Epithelial cell of esophagus (primary cell): ENCODE data around the gene AP3S1.
A peak's percentile ranks its signal among the peaks of the same experiment; 100 is the strongest.

Source experiments
- DNase-seq: peaks from one replicate; pipeline ENCODE4 v3.0.0; 2010; ENCODE audit warnings: low read depth
- H3K4me3 ChIP-seq: 2 replicates; pipeline ENCODE4 v1.5.1; 2011; ENCODE audit warnings: mild to moderate bottlenecking, low read length, control low read depth
- CTCF ChIP-seq: IDR thresholded peaks from 2 replicates; pipeline ENCODE4 v1.5.1; 2011; ENCODE audit warnings: low read depth, mild to moderate bottlenecking, low read length, control low read depth, inconsistent platforms; ENCODE audit not compliant: insufficient read depth; ENCODE audit errors: missing control alignments

The AP3S1 gene

GRCh38 chr5:115850744-115851416 lies 9.1 kb downstream of the AP3S1 start:
- no peak overlapping the region for H3K4me3 ChIP-seq
- no peak for DNase-seq
- TF ChIP-seq CTCF: no peak

- TF ChIP-seq CTCF: no peak
- DNase-seq: no peak
- no peak overlapping the region for H3K4me3 ChIP-seq
Measured at GRCh38 chr5:115854139-115854538, 12.4 kb downstream of the AP3S1 start.

- no peak for TF ChIP-seq CTCF
Measured at GRCh38 chr5:115855959-115856358, 14.2 kb downstream of the AP3S1 start.

GRCh38 chr5:115857057-115857479 lies 15.3 kb downstream of the AP3S1 start:
- TF ChIP-seq CTCF: no peak
- no peak for DNase-seq
- H3K4me3 ChIP-seq: no peak overlapping the region

More at GRCh38 chr5:115855959-115856358, 14.2 kb downstream of the AP3S1 start:
- peak; percentile 50 for DNase-seq
- H3K4me3 ChIP-seq: no peak overlapping the region

- peak; percentile 33 for DNase-seq
- no peak overlapping the region for H3K4me3 ChIP-seq
- no peak for TF ChIP-seq CTCF
Measured at GRCh38 chr5:115857626-115858349, 16.1 kb downstream of the AP3S1 start.

- DNase-seq: no peak
- H3K4me3 ChIP-seq: no peak overlapping the region
- TF ChIP-seq CTCF: no peak
Measured at GRCh38 chr5:115858396-115858795, 16.7 kb downstream of the AP3S1 start.
